Adipose tissue (tissue), 3 donors: Measurements from ENCODE around the gene NYAP2. TPM values are rescaled to one million over a fixed set of nuclear protein-coding genes. Genes with fewer than 3 reads are reported as not detected.

Source experiments
- H3K27ac ChIP-seq: one replicate; pipeline ENCODE4 v1.5.1; 2013; ENCODE audit warnings: low read depth, low read length
- WGBS, 3 donors: extraction: QIAGEN DNeasy Blood & Tissue Kit; methylation state at CpG; one replicate each; pipeline ENCODE4 v1.1.7; 2013; 5-methylcytosine and 5-hydroxymethylcytosine counted together
- polyA plus RNA-seq, 3 donors: library from polyadenylated mRNA; stranded (reverse); fragments of 200-250 nt; gene quantifications; one replicate each; pipeline ENCODE4 v1.2.3, GENCODE V29; 2013
- donor health status: healthy with polysubstance abuse.
- donor health status: Bipolar disorder and iron deficiency.
- donor health status: healthy.

The NYAP2 gene
- polyA plus RNA-seq, 3 donors: 0.01 to 0.02 TPM; not detected in 1

DNA sequence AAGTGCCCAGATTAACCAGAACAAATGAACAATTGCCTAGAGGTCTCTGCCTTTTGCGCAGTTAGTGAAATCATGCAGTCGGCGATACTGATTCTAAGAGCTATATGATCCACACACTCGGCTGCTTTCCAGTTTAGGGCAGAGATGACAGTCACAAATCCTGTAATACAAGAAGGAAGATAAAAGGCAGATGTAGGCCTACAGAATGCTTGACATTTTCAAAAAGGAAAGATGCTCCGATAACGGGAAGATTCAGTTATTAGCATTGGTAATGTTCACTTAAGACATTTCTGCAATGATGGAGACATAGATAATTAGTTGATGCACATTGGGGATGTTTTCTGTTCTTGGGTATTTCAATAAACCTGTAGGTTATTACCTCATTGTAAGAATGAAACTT, 19.5 kb downstream of the NYAP2 start:
- H3K27ac ChIP-seq: no peak overlapping the region
- WGBS, 3 donors: 83 to 94% (median 89%) methylated on average over 6 of the region's 6 CpGs

DNA sequence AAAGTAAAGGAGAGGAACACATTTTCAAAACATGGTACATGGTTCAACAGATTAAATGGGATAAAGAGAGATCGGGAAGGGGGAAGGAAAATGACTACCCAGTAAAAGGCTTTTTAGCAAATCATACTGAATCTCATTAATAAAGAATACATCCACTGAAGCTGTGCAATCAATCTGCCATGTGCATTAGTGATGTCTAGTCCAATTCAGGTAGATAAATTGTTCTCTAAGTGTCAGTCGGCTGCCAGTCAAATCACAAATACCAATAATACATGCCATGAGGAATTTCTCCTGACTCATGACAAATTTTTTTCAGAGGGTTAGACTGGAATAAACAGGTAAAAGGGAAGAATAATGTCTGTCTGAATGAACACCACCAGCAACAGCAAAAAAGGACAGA, 22.6 kb downstream of the NYAP2 start:
- WGBS, 3 donors: 89 to 91% (median 91%) methylated on average over 2 of the region's 2 CpGs
- no peak overlapping the region for H3K27ac ChIP-seq

DNA sequence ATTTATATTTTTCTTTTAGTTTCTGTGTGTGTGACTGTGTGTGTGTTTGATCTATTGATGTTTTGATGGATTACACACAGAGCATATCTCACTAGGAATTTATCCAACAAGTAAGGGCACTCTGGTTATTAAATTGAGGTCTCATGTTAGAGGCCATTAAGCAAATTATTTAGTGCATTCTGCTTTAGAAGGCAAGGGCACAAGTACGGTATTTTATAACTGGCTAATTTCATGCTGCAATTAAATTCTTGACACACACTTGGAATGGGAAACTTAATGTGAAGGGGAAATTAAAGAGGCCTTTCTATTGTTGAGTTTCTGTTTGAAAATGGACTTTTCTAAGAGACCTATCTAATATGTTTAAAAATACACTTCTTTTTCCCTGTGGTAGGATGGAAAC, 25.8 kb downstream of the NYAP2 start:
- WGBS, 3 donors: 67 to 76% (median 71%) methylated on average over 1 of the region's 1 CpG
- H3K27ac ChIP-seq: no peak overlapping the region

DNA sequence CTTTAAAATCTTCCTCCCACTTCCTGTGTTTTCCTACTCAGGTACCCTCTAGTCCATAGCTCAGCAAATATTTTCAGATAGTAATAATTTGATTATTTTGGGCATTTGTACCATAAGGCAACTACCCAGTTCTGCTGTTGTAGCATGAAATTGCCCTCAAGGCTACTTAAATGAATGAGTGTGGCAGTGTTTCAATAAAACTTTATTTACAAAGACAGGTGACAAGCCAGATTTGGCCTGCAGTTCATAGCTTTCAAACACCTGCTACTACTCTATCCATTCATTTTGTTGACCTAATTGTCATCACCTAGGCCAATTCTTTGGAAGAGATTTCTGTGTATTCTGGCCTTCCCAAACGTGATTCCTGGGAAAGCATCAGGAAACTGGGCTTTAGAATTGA, 28.9 kb downstream of the NYAP2 start:
- no peak overlapping the region for H3K27ac ChIP-seq
- 23 to 58% (median 43%) methylated on average over 1 of the region's 1 CpG for WGBS, 3 donors

DNA sequence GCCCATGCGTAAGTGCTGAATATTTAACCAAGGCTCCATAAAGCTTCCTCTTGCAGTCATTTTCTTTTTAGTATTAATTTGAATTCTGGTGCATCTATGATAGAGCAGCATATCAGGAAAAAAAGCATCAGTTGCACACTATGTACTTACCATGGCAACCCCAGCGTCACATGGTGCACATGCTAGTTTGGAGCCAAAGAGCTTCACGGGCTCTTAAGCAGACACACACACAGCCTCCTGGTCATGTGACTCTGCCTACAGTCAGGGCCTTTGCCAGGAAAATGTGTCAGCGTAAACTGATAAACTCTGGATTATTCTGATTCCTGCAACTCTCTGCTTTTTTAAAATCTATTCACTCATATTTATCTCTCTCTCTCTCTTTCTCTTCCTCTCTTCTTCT, 30.2 kb downstream of the NYAP2 start:
- no peak overlapping the region for H3K27ac ChIP-seq
- 26 to 51% (median 47%) methylated on average over 4 of the region's 4 CpGs for WGBS, 3 donors

DNA sequence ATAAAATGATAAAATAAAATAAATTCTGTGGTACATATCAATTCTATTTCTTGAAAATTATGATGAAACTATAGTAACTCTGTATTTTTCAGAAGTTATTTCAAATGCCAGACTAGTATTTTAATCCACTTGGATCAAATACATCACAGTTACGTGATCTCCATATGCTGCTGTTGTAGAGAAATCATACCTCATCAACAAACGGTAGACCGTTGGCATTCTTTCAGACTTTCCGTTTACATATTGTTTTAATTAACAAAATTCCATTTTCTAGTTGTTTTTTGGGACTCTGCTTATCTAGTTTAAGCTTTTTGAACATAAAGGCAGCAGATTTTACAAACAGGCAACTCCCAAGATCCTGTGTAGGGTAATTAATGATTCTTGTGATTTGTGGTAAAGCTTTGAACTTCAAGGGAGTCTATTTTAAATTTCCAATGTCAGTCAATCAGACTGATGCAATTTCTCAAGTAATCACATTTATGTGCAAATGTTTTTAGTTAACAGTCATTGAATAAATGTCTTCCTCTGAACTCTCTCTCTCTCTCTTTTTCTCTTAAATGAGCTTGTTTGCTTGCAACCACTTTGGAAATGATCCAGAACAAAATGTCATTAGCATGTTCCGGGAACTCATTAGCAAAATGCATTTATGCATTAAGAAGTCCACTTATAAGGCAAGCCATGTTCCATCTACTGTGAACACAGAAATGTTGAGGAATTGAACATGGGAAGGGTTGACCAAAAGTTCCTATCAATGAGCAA, 31.8 kb downstream of the NYAP2 start:
- 63 to 72% (median 70%) methylated on average over 5 of the region's 5 CpGs for WGBS, 3 donors
- no peak overlapping the region for H3K27ac ChIP-seq

DNA sequence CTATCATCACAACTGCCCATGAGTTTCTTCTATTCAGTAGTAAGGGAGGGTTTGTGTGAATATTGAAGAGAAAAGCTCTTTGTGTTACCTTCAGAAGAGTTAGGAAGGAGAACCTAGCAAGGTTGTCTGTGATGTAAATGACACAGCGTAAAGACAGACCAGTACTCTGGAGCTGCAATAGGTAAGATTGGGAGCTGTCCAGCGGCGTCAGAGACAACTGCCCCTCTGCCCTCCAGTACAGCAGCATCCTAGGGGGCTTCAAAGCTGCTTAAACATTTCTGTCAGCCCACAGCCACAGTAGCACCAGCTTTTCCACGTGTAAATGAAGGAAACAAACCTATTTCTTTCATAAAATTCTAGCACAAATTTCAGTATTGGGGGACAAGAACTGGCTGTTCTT, 34.5 kb downstream of the NYAP2 start:
- WGBS, 3 donors: 36 to 53% (median 42%) methylated on average over 4 of the region's 4 CpGs
- H3K27ac ChIP-seq: no peak overlapping the region

DNA sequence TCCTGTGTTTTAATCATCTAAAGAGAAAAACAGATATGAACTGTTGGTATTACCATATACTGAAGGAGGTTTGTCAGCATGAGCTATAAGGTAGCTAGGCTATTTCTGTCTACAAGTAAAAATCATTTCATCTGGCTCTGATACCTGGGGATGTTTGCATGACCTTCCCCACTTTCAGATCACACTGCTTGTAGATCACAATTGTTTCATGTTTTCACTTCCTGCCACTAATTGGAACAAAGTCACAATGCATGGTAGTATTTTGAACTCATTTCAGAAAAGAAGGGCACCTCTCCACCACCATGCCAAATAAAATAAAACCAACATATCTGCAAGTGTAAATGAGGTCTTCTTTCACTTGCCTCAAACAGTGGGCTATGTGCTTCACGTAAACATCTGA, 37.8 kb downstream of the NYAP2 start:
- WGBS, 3 donors: 82 to 89% (median 87%) methylated on average over 1 of the region's 1 CpG
- no peak overlapping the region for H3K27ac ChIP-seq

DNA sequence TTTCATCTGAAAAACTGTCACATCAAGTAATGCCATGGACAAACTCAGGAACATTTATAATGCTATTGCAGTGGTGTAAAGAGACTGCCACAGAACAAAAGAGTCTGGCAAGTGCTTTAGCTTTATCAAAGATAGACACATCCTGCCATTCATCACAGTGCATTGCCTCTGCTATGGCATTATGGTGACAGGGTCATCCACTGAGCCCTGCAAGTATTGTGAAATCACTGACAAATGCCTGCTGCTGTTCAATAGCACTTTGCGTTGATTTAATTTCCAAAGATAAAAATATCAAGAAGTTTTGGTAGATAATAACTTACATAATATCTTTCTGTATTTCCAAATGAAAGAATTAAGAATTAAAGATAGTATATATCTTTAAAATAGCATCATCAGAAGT, 38.7 kb downstream of the NYAP2 start:
- 64 to 71% (median 65%) methylated on average over 1 of the region's 1 CpG for WGBS, 3 donors
- H3K27ac ChIP-seq: no peak overlapping the region

DNA sequence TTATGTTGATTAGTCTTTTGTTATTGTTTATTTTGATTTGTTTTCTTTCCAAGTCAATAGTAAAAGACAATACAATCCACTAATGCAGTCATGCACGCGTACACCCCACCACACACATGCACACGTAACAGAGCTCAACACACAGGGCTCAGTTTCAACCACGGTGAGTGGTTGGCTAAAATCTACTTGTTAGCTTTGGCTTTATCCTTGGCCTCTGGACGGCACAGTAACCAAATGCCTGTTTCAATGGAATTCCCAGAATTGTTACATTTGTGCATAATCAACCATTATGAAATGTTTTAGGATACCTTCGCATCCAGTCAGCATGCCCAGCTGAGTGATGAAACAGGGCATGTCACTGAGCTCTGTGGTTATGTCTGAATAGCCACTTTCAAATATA, 53.2 kb downstream of the NYAP2 start:
- 78 to 88% (median 85%) methylated on average over 6 of the region's 6 CpGs for WGBS, 3 donors

DNA sequence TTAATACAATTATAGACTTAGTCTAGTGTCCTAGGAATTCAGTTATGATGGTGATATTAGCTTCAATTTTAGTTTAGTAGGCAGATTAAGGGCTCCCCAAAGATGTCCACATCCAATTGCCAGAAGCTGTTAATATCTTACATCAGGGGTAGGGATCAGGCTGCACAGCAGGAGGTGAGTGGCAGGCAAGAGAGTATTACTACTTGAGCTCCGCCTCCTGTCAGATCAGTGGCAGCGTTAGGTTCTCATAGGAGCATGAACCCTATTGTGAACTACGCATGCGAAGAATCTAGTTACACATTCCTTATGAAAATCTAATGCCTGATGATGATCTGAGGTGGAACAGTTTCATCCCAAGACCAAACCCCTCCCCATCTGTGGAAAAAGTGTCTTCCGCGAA, 54.9 kb downstream of the NYAP2 start:
- no peak overlapping the region for H3K27ac ChIP-seq
- 92 to 94% (median 94%) methylated on average over 6 of the region's 6 CpGs for WGBS, 3 donors

More for the DNA sequence above, 53.2 kb downstream of the NYAP2 start:
- H3K27ac ChIP-seq: no peak overlapping the region

DNA sequence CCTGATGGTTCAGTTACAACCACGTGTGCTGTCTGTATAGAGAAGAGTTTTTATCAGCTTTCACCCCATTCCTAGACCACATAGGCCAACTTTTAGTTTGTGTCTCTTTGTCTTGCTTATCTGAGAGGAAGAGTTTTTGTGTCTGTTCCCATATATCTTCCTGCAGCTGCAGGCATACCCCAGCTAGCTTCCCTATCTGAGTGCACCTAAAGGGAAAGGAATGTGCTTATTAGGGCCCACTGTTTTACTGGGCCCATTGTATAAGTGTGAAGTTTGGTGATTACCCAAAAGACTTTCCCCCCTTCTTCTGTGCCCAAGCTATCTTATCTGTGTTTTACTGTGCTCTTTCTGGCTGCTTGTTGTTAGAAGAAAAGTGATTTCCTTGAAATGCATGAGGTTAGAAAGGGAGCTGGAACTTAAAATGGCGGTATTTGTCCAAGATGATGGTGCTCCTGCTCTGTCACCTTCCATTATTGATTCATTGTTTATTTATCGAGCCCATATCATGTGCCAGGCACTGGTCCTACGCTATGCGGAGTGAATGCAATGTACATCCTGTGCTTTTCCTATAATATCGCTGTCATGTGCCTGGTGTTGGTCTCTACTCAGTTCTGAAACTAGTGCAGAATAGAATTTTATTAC, 57.2 kb downstream of the NYAP2 start:
- H3K27ac ChIP-seq: no peak overlapping the region
- 76 to 84% (median 81%) methylated on average over 6 of the region's 6 CpGs for WGBS, 3 donors

DNA sequence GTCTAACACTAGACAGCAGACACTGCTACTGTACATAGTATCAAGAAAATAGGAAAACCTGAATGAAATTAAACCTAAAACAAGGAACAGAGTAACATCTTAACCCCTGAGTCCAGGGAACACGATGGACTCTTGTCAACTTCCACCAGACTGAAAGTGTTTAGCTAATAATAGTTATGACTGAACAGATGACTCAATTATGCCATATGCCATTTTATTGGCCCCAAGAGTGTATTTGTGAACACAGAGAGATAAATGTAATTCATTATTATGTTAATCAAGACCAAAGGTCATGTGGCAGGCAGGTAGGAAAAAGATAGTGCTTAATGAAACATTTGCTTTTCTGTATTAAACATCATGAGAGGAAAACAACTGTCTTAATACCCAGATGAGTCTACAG, 58.0 kb downstream of the NYAP2 start:
- no peak overlapping the region for H3K27ac ChIP-seq
- WGBS, 3 donors: 31 to 43% (median 41%) methylated on average over 1 of the region's 1 CpG

DNA sequence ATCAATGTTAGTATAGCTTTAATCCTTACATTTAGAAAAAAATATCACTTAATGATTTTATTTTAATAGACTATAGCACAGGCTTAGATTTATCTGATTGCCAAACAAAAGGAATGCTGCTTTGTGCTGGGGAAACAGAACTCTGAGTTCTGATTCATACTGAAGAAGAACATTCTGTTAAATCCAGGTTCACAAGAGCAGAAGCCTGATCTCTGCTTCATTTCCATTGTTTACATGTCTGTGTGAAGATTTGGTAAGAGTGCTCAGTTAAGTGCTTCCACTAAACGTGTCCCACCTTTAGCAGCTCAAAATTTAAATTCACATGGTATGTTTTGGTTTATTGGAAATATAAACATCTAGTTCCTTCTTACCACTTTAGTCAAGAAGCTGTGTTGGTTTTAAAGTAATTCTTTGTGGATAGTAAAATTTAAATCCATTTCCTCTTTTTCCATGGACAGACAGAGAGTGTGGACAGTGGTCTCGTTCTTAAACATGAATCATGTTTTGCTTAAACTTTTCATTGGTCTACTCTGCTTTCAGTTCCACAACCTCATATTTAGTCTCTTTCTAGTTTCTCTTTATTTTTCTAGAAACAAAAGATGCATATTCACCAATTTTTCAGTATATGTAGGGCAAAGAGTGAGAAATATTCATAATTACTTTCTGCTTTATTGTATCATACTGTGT, 59.1 kb downstream of the NYAP2 start:
- 28 to 56% (median 28%) methylated on average over 2 of the region's 2 CpGs for WGBS, 3 donors
- H3K27ac ChIP-seq: no peak overlapping the region

DNA sequence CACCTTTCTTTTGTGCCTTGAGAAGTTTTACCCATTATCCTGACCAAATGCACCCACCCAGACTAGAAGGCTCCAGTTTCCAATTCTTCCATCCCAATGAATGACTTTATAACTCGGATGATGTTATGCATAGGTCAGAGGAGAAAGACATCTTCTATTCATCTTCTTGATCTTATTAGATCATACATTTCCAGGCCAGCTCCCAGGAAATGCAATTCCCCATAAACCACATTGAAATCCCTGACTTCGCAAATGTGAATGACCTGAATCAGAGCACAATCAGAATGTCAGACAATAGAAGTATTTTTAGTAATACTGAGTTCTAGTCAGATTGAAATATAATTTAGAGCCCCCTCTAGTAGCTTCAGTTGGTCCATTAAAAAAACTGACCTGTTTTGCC, 62.9 kb downstream of the NYAP2 start:
- 80 to 94% (median 89%) methylated on average over 2 of the region's 2 CpGs for WGBS, 3 donors
- H3K27ac ChIP-seq: no peak overlapping the region

DNA sequence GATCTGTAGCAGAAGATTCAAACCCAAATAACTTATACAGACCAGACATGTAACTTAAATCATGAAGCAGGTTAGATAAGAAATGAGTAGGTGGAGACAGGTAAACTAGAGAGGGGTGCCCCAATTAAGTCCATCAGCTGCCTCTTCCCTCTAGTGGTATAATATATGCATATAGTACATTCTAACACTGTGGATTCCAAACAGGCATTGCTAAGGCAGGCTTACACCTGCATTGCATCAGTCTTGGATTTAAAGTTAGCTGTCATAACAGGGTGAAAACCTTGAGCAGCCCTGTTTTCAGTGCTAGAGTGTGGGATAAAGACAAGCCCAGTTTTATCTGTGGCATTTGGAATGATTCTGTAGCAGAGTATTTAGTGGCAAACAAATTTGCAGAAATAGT, 63.4 kb downstream of the NYAP2 start:
- H3K27ac ChIP-seq: no peak overlapping the region

DNA sequence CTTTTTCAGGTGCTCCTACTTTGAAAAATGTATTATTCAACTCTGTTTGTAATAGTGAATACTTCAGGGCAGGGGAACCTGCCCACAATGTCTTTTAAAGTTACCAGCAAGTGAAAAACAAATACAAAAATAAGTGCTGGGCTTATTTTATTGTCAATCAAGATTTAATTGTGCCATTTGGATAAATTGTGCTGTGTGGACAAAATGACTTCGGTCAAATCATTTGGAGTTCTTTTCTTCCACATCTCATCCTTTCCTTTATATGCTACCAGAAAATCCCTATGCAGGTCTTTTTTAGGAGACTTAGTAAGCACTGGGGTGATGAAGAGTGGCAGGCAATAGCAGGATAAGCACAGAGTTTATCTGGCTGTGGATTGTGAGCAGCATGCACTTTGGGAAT, 63.9 kb downstream of the NYAP2 start:
- WGBS, 3 donors: 92 to 96% (median 93%) methylated on average over 1 of the region's 1 CpG
- H3K27ac ChIP-seq: no peak overlapping the region

DNA sequence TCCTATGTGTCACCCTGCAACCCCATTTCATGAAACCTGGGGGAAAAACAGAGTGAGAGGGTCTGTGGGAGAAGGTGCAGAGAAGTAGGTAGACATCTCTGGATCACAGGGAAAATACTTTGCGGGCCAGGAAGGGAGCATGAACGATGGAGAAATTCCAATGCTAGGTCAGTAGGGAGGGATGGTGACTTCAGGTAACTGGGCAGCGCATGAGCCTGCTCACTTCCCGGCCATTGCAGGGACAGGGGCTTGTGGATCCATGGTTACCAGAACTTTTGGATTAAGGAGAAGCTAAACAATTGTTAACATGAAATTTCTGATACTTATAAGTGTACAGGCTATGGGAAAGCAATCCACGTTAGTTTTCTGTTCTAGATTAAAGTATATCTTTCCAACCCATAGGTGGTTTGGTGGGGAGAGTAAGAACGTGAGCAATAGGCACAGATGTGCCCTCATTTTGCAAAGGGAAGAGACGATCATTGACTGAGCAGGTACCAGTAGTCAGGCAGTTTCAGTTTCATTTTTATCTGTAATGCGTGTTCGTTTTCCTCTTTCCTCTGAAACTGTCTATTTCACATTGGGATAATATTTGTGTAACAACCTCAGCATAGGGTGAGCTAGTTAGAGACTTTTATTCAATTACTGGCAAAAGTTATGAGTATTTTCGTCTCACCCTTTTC, 65.0 kb downstream of the NYAP2 start:
- H3K27ac ChIP-seq: no peak overlapping the region

DNA sequence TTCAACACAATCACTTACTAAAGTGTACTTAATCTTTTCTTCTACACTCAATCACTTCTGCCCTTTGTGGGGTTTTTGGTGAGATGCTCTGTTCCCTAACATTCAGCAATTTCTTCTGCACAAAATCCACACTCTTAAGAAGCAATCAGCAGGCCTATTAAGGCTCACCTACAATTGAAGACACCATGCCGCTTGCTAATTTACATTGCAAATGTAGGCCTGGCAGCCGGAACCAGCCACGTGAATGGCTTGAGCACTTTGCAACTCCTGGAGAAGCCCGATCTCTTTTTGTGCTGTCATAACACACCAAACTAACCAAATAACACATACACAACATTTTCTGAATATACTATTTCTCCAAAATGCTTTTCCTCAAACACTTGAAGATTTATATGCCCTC, 66.3 kb downstream of the NYAP2 start:
- no peak overlapping the region for H3K27ac ChIP-seq
- WGBS, 3 donors: 91 to 94% (median 94%) methylated on average over 4 of the region's 4 CpGs

More for the DNA sequence above, 65.0 kb downstream of the NYAP2 start:
- 56 to 85% (median 56%) methylated on average over 10 of the region's 10 CpGs for whole genome bisulfite sequencing, 3 donors
